HCT116 (cell line): Measurements from ENCODE around the gene SKI. TPM values are rescaled to one million over a fixed set of nuclear protein-coding genes. Genes with fewer than 3 reads are reported as not detected.

ENCODE experiments used
- ATAC-seq: fragments of 200-7000 bp; cut with Tn5 transposase; 2 replicates; pipeline ENCODE4 v1.9.1; 2020; ENCODE audit warnings: mild to moderate bottlenecking, moderate library complexity
- BruUV-seq: library from RNA; stranded (reverse); fragments of 400-500 nt; replicated peaks from 2 replicates; lab custom pipeline; 2021; lab: Mats Ljungman, UMichigan
- CTCF ChIA-PET: fragments of 300-600 bp; sonication (Branson Sonifier 250); formaldehyde crosslinking; loops from one replicate; lab custom pipeline; 2021; ENCODE audit warnings: antibody characterized with exemption; lab: Charles Lee
- POLR2A ChIA-PET: fragments of 300-600, 350-600 bp; sonication (Branson Sonifier 250); formaldehyde crosslinking; loops from one replicate; lab custom pipeline; 2021; ENCODE audit warnings: antibody characterized with exemption; lab: Charles Lee
- RAD21 ChIA-PET, 2 experiments: fragments of 300-600 bp; sonication (Branson Sonifier 250); formaldehyde crosslinking; loops; one replicate each; lab custom pipeline; 2023; ENCODE audit warnings: low total read pairs in 2 of 2; ENCODE audit not compliant: uncharacterized antibody in 2 of 2, unreplicated experiment in 2 of 2, low non-redundant PET in 1 of 2; lab: Charles Lee
- DNase-seq: peaks from one replicate; pipeline ENCODE4 v3.0.0-alpha.2; 2010; ENCODE audit warnings: low read depth, low spot score
- H2AFZ ChIP-seq: fragments of 200-600 bp; shearing (Covaris generic), sonication (generic); 2 replicates; pipeline ENCODE4 v1.6.1; 2017; ENCODE audit warnings: low read depth, mixed run types, mixed read lengths, antibody characterized with exemption, low read length; ENCODE audit not compliant: poor library complexity, severe bottlenecking
- H3K27ac ChIP-seq: 2 replicates; pipeline ENCODE4 v1.5.1; 2012; ENCODE audit warnings: low read depth, low read length
- H3K27me3 ChIP-seq: fragments of 200-600 bp; sonication (generic); 2 replicates; pipeline ENCODE4 v1.6.1; 2016; ENCODE audit warnings: mixed run types, low read length, mixed read lengths; ENCODE audit not compliant: insufficient read depth
- H3K36me3 ChIP-seq, 2 experiments: fragments of 200-500 bp in 1 of 2; fragments of 200-600 bp in 1 of 2; sonication (Bioruptor generic) in 1 of 2; sonication (generic) in 1 of 2; 2 replicates each; pipeline versions ENCODE4 v1.5.1 to v1.6.1; 2014 to 2016; ENCODE audit warnings: low read length in 2 of 2, inconsistent platforms in 1 of 2, mixed read lengths in 1 of 2, mixed run types in 1 of 2; ENCODE audit not compliant: insufficient read depth in 2 of 2, control insufficient read depth in 1 of 2
- H3K4me1 ChIP-seq, 2 experiments: fragments of 200-600 bp in 1 of 2; sonication (generic) in 1 of 2; 2 replicates each; pipeline versions ENCODE4 v1.5.1 to v1.6.1; 2012 to 2017; ENCODE audit warnings: low read length in 2 of 2, inconsistent platforms in 1 of 2, mild to moderate bottlenecking in 1 of 2, mixed read lengths in 1 of 2, mixed run types in 1 of 2, moderate library complexity in 1 of 2; ENCODE audit not compliant: insufficient read depth in 2 of 2, control insufficient read depth in 1 of 2
- H3K4me2 ChIP-seq: fragments of 200-600 bp; sonication (generic); 2 replicates; pipeline ENCODE4 v1.6.1; 2017; ENCODE audit warnings: mixed run types, low read length, mixed read lengths
- H3K4me3 ChIP-seq, 2 experiments: fragments of 200-600 bp in 1 of 2; sonication (generic) in 1 of 2; replicated peaks in 1 of 2; 2 replicates each; pipeline ENCODE4 v1.5.1; 2011 to 2016; ENCODE audit warnings: low read length in 2 of 2, control low read depth in 1 of 2, low read depth in 1 of 2, mild to moderate bottlenecking in 1 of 2, mixed read lengths in 1 of 2, mixed run types in 1 of 2
- H3K79me2 ChIP-seq: fragments of 200-600 bp; sonication (generic); 2 replicates; pipeline ENCODE4 v1.6.1; 2017; ENCODE audit warnings: mild to moderate bottlenecking, mixed run types, low read length, moderate library complexity, mixed read lengths; ENCODE audit not compliant: insufficient read depth
- H3K9ac ChIP-seq: fragments of 200-600 bp; sonication (generic); 2 replicates; pipeline ENCODE4 v1.6.1; 2016; ENCODE audit warnings: low read length, mixed read lengths
- H3K9me2 ChIP-seq: fragments of 200-600 bp; sonication (generic), shearing (Covaris generic); 2 replicates; pipeline ENCODE4 v1.6.1; 2017; ENCODE audit warnings: mixed run types, mild to moderate bottlenecking, moderate library complexity; ENCODE audit not compliant: insufficient read depth
- H3K9me3 ChIP-seq, 2 experiments: fragments of 200-500 bp in 1 of 2; fragments of 200-600 bp in 1 of 2; sonication (Bioruptor generic) in 1 of 2; sonication (generic) in 1 of 2; 2 replicates each; pipeline ENCODE4 v1.6.1; 2014 to 2017; ENCODE audit warnings: low read length in 2 of 2, mixed read lengths in 2 of 2, inconsistent platforms in 1 of 2, low read depth in 1 of 2, mild to moderate bottlenecking in 1 of 2, mixed run types in 1 of 2, moderate library complexity in 1 of 2; ENCODE audit not compliant: control insufficient read depth in 1 of 2, insufficient read depth in 1 of 2
- H4K20me1 ChIP-seq: fragments of 200-600 bp; sonication (generic), shearing (Covaris generic); 2 replicates; pipeline ENCODE4 v1.6.1; 2017; ENCODE audit warnings: mixed run types, mild to moderate bottlenecking, moderate library complexity; ENCODE audit not compliant: insufficient read depth
- CBX3 ChIP-seq: IDR thresholded peaks from 2 replicates; pipeline ENCODE4 v1.6.1; 2012; ENCODE audit warnings: low read depth
- CEBPB ChIP-seq: IDR thresholded peaks from 2 replicates; pipeline ENCODE4 v1.6.1; 2012; ENCODE audit warnings: low read depth
- EGR1 ChIP-seq: IDR thresholded peaks from 2 replicates; pipeline ENCODE4 v1.6.1; 2012; ENCODE audit warnings: low read depth
- EZH2 ChIP-seq: fragments of 200-600 bp; sonication (generic); IDR thresholded peaks from 2 replicates; pipeline ENCODE4 v1.6.1; 2017; ENCODE audit warnings: antibody characterized with exemption, mixed run types
- JUND ChIP-seq: IDR thresholded peaks from 2 replicates; pipeline ENCODE4 v1.6.1; 2012
- POLR2AphosphoS5 ChIP-seq: IDR thresholded peaks from 2 replicates; pipeline ENCODE4 v1.6.1; 2011; ENCODE audit warnings: mild to moderate bottlenecking, low read depth, low read length, moderate library complexity
- REST ChIP-seq: IDR thresholded peaks from 2 replicates; pipeline ENCODE4 v1.6.1; 2012; ENCODE audit warnings: low read depth
- SIN3A ChIP-seq: IDR thresholded peaks from 2 replicates; pipeline ENCODE4 v1.6.1; 2012; ENCODE audit warnings: low read depth
- SRF ChIP-seq: IDR thresholded peaks from 2 replicates; pipeline ENCODE4 v1.6.1; 2012; ENCODE audit warnings: low read depth
- TCF7L2 ChIP-seq: IDR thresholded peaks from 2 replicates; pipeline ENCODE4 v1.7.0; 2011; ENCODE audit warnings: borderline replicate concordance, inconsistent platforms; ENCODE audit not compliant: insufficient read depth, insufficient read length; ENCODE audit errors: extremely low read depth
- YY1 ChIP-seq: IDR thresholded peaks from 2 replicates; pipeline ENCODE4 v1.6.1; 2011; ENCODE audit warnings: low read length, low read depth, moderate library complexity, mild to moderate bottlenecking; ENCODE audit not compliant: insufficient replicate concordance; ENCODE audit errors: extremely low read depth
- ZFX ChIP-seq: fragments of 450-650 bp; IDR thresholded peaks from 2 replicates; pipeline ENCODE4 v1.6.1; 2017
- ZNF274 ChIP-seq: fragments of 200-500 bp; sonication (Bioruptor generic); IDR thresholded peaks from 2 replicates; pipeline ENCODE4 v1.6.1; 2014; ENCODE audit warnings: mild to moderate bottlenecking, low read depth, low read length, inconsistent platforms
- intact Hi-C: fragments of 100-400 bp; cut with micrococcal nuclease; formaldehyde crosslinking; loops from 2 replicates; pipeline ENCODE4 v1.10.0; 2022
- total RNA-seq: library from RNA; stranded (reverse); gene quantifications from one replicate; pipeline ENCODE4 v1.2.1, GENCODE V29; 2021; ENCODE audit not compliant: unreplicated experiment
- TF ChIP-seq, protein P1 (sequence below), 3 experiments: fragments of 200-600 bp in 1 of 3; sonication (generic) in 1 of 3; IDR thresholded peaks in 2 of 3; conservative IDR thresholded peaks in 1 of 3; 2 replicates each; pipeline ENCODE4 v1.5.1; 2012 to 2017; ENCODE audit warnings: low read depth in 2 of 3, low read length in 2 of 3, antibody characterized with exemption in 1 of 3, borderline replicate concordance in 1 of 3, control low read depth in 1 of 3, mild to moderate bottlenecking in 1 of 3, mixed read lengths in 1 of 3, mixed run types in 1 of 3, moderate library complexity in 1 of 3; ENCODE audit not compliant: insufficient read depth in 1 of 3
- TF ChIP-seq, protein P2 (sequence below): IDR thresholded peaks from 2 replicates; pipeline ENCODE4 v1.6.1; 2012

SKI gene
- total RNA-seq, 1 experiment from 2014 or later: 56.2 TPM

- no peak for ATAC-seq
- Histone ChIP-seq H3K9ac (no peak overlapping the region), H3K9me3 (no peaks in the 10 kb centered on the region)
- CTCF ChIA-PET: no interaction called here
- no peak for DNase-seq
- TF ChIP-seq YY1 (no peak), POLR2AphosphoS5 (no peak), JUND (no peak), ZFX (no peak), CEBPB (no peak), SIN3A (no peak)
- TF ChIP-seq, protein P1, sequence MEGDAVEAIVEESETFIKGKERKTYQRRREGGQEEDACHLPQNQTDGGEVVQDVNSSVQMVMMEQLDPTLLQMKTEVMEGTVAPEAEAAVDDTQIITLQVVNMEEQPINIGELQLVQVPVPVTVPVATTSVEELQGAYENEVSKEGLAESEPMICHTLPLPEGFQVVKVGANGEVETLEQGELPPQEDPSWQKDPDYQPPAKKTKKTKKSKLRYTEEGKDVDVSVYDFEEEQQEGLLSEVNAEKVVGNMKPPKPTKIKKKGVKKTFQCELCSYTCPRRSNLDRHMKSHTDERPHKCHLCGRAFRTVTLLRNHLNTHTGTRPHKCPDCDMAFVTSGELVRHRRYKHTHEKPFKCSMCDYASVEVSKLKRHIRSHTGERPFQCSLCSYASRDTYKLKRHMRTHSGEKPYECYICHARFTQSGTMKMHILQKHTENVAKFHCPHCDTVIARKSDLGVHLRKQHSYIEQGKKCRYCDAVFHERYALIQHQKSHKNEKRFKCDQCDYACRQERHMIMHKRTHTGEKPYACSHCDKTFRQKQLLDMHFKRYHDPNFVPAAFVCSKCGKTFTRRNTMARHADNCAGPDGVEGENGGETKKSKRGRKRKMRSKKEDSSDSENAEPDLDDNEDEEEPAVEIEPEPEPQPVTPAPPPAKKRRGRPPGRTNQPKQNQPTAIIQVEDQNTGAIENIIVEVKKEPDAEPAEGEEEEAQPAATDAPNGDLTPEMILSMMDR (IDR thresholded peaks at IDR 0.05 in 2 of 3, conservative IDR thresholded peaks at IDR 0.05 in 1 of 3; ENCODE audit: borderline replicate concordance in 1 of 3, insufficient read depth in 1 of 3, low read depth in 2 of 3, low read length in 2 of 3): no peak
- TF ChIP-seq, all 23 proteins: peak for 0
- no peak overlapping the region for H2AFZ ChIP-seq
- peaks cover 0 to 8% of the 10 kb centered on the region in 2 experiments; a peak in 1 of 4 replicates for H3K36me3 ChIP-seq
- intact Hi-C loops: loop anchor here (5.0 kb wide), 1 partner anchor 37 kb away; no protein-coding TSS in a partner anchor
- H3K79me2 ChIP-seq: peaks cover 100% of the 10 kb centered on the region
- H3K27ac ChIP-seq: no peak overlapping the region
- H3K27me3 ChIP-seq: no peaks in the 10 kb centered on the region
- POLR2A ChIA-PET: no interaction called here
- BruUV-seq: no TSS peak
- peaks cover 15 to 24% of the 10 kb centered on the region in 2 experiments for H3K4me1 ChIP-seq
- no peak overlapping the region for H3K4me2 ChIP-seq
- H3K4me3 ChIP-seq: no peak overlapping the region
- RAD21 ChIA-PET: no interaction called here
- no peaks in the 10 kb centered on the region for H3K9me2 ChIP-seq
- H4K20me1 ChIP-seq: peaks cover 29% of the 10 kb centered on the region; the same call in 1 of the 2 replicates
Measured at GRCh38 chr1:2234762-2235113, 6.6 kb downstream of the SKI start.

DNA sequence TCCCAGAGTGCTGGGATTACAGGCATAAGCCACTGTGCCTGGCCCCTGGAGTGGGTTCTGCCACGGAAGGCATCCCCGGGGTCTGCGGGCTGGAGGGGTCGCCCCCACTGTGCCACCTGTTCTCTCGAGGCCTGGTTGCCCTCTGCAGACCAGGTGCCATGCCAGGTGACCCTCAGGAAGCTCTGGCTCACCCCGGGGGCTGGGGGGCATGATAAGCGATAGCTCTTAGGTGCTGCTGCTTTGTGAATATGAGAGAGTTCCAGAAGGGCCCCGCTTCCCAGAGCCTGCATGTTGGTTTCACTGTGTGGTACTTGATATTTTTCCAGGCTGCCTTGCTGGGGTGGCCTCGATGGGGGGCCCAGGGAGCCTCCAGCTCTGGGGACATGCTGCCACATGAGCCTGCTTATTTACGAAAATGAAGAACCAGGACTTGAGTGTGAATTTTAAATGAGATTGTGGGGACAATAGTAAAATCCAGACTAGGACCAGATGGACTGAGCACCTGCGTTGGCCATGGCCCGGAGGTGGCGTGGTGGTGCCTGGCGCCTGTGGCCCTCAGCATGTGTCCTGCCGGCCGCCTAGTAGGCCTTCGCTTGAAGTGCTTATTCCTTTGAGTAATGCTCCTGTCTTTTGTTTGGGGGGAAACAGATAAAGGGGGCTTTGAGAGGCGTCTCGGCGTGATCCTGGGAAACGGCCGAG is 7.3 kb downstream of the SKI start:
- POLR2A ChIA-PET: no interaction called here
- no peak for TF ChIP-seq TCF7L2
- no peak for TF ChIP-seq CEBPB
- TF ChIP-seq EZH2: no peak
- no peak for TF ChIP-seq CBX3
- TF ChIP-seq REST: no peak
- TF ChIP-seq, protein P2, sequence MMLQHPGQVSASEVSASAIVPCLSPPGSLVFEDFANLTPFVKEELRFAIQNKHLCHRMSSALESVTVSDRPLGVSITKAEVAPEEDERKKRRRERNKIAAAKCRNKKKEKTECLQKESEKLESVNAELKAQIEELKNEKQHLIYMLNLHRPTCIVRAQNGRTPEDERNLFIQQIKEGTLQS: no peak
- TF ChIP-seq SIN3A: no peak
- TF ChIP-seq YY1: no peak
- TF ChIP-seq ZNF274: no peak
- TF ChIP-seq EGR1: no peak
- TF ChIP-seq SRF: no peak

More for the DNA sequence above, 7.3 kb downstream of the SKI start:
- Histone ChIP-seq H3K4me3 (no peak overlapping the region), H2AFZ (no peak overlapping the region), H4K20me1 (peaks cover 22% of the 10 kb centered on the region; the same call in 1 of the 2 replicates), H3K36me3 (peaks cover 0 to 8% of the 10 kb centered on the region in 2 experiments; a peak in 1 of 4 replicates), H3K4me2 (no peak overlapping the region), H3K9me3 (no peaks in the 10 kb centered on the region), H3K27ac (no peak overlapping the region), H3K9me2 (no peaks in the 10 kb centered on the region), H3K79me2 (peaks cover 100% of the 10 kb centered on the region), H3K9ac (no peak overlapping the region), H3K4me1 (peaks cover 8 to 17% of the 10 kb centered on the region in 2 experiments; a peak in 3 of 4 replicates), H3K27me3 (no peaks in the 10 kb centered on the region)
- intact Hi-C loops: no loop called here
- no peak for DNase-seq
- ATAC-seq: no peak
- CTCF ChIA-PET: no interaction called here
- RAD21 ChIA-PET: no interaction called here
- BruUV-seq: no TSS peak
